B cell (primary cell): ENCODE measurements around the gene MAGED2.

Source experiments
- CTCF ChIP-seq: fragments of 200-600 bp; IDR thresholded peaks from one replicate; pipeline ENCODE4 v1.8.0; 2022; ENCODE audit warnings: antibody characterized with exemption, mild to moderate bottlenecking
- EZH2 ChIP-seq: IDR thresholded peaks from 2 replicates; pipeline ENCODE4 v1.6.1; 2012; ENCODE audit warnings: borderline replicate concordance, low read depth, mild to moderate bottlenecking, moderate library complexity, low read length; ENCODE audit not compliant: insufficient read depth, poor library complexity, severe bottlenecking

- TF ChIP-seq CTCF (no peak), EZH2 (no peak)
Measured at GRCh38 chrX:54798137-54798536, 9.4 kb upstream of the MAGED2 start, which contains the start of gene ITIH6.
